Breast epithelium (tissue), 4 donors: Measurements from ENCODE around the gene CPT1C. TPM values are rescaled to one million over a fixed set of nuclear protein-coding genes. Genes with fewer than 3 reads are reported as not detected.
A peak's percentile ranks its signal among the peaks of the same experiment; 100 is the strongest.

Source experiments
- DNase-seq, 2 donors: peaks; one replicate each; pipeline ENCODE4 v3.0.0-alpha.2; 2019; ENCODE audit warnings: low spot score in 2 of 2
- H3K27ac ChIP-seq, 2 donors: fragments of 200-600 bp; sonication (generic) in 1 of 2; one replicate each; pipeline ENCODE4 v1.5.1; 2016 to 2019; ENCODE audit warnings: mild to moderate bottlenecking in 1 of 2
- H3K27me3 ChIP-seq, 2 donors: fragments of 200-600 bp; sonication (generic) in 1 of 2; one replicate each; pipeline versions ENCODE4 v1.5.1 to v1.6.0; 2017 to 2019; ENCODE audit warnings: control low read depth in 1 of 2, mild to moderate bottlenecking in 1 of 2
- H3K36me3 ChIP-seq: fragments of 200-600 bp; one replicate; pipeline ENCODE4 v1.5.1; 2019
- H3K4me1 ChIP-seq, 2 donors: fragments of 200-600 bp; sonication (generic); one replicate each; pipeline ENCODE4 v1.5.1; 2016 to 2019; ENCODE audit warnings: control low read depth in 1 of 2
- H3K4me3 ChIP-seq, 3 donors: fragments of 200-600 bp; sonication (generic); 1 replicate in 2 of 3; 2 replicates in 1 of 3; pipeline ENCODE4 v1.5.1; 2016 to 2019; ENCODE audit warnings: mild to moderate bottlenecking in 3 of 3, moderate library complexity in 2 of 3
- H3K9me3 ChIP-seq, 2 donors: fragments of 200-600 bp; sonication (generic) in 1 of 2; one replicate each; pipeline ENCODE4 v1.5.1; 2016 to 2019; ENCODE audit warnings: control low read depth in 1 of 2
- POLR2A ChIP-seq: fragments of 450-650 bp; IDR thresholded peaks from one replicate; pipeline ENCODE4 v1.6.1; 2016; ENCODE audit warnings: antibody characterized with exemption, mild to moderate bottlenecking, moderate library complexity
- POLR2AphosphoS5 ChIP-seq, 3 donors: sonication (generic); formaldehyde crosslinking; IDR thresholded peaks; one replicate each; pipeline ENCODE4 v1.6.1; 2017; ENCODE audit warnings: antibody characterized with exemption in 3 of 3
- intact Hi-C: fragments of 100-400 bp; cut with DNase I; formaldehyde crosslinking; loops from one replicate; pipeline ENCODE4 v1.15.1; 2023; ENCODE audit warnings: low total_unique reads
- total RNA-seq, 3 donors: library from RNA; depleted of rRNA; stranded (reverse); fragments of >200 nt; gene quantifications; one replicate each; pipeline ENCODE4 v1.1.0, GENCODE V29; 2016
- TF ChIP-seq, protein P1 (sequence below), 3 donors: fragments of 450-650 bp; IDR thresholded peaks; one replicate each; pipeline ENCODE4 v1.5.1; 2016 to 2017; ENCODE audit warnings: antibody characterized with exemption in 3 of 3, mild to moderate bottlenecking in 3 of 3, moderate library complexity in 3 of 3

Gene CPT1C
- total RNA-seq, 3 donors from 2014 or later: 0.80 to 14.4 (median 2.8) TPM

DNA sequence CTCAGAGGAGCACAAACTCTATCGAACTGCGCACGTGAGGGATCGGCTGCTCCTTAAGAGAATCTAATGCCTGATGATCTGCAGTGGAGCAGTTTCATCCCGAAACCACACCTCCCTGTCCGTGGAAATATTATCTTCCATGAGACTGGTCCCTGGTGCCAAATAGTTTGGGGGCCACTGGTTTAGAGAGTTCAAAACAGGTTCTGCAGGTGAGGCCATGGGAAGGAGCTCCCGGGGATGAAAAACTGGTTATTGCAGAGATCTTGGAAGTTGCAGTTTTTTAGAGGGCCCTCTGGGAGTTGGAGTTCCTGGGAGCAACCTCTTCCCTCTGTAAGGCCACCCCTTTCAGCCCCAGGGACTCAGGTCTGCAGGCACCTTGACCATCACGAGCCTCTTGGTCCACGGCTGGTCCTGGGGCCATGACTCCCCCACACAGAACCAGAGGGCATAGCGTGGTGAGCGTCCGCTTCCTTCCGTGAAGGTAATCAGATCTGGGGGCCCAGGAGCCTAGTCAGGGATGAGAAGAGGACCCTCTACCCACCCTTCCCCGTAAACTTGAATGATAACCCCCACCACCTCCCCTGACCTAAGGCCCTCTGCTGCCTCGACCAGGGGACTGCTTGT, 30.5 kb upstream of the CPT1C start:
- Histone ChIP-seq H3K9me3 (no peaks in the 10 kb centered on the region), H3K4me1 (peaks cover 0 to 3% of the 10 kb centered on the region in 2 donors), H3K27me3 (no peaks in the 10 kb centered on the region), H3K36me3 (no peaks in the 10 kb centered on the region), H3K4me3 (no peak overlapping the region), H3K27ac (no peak overlapping the region)
- intact Hi-C loops: loop anchor here (10.0 kb wide), 1 partner anchor 166 kb away; the partner anchor contains the start of gene RPS11
- no peak for DNase-seq
- no peak for TF ChIP-seq POLR2A
- TF ChIP-seq, protein P1, sequence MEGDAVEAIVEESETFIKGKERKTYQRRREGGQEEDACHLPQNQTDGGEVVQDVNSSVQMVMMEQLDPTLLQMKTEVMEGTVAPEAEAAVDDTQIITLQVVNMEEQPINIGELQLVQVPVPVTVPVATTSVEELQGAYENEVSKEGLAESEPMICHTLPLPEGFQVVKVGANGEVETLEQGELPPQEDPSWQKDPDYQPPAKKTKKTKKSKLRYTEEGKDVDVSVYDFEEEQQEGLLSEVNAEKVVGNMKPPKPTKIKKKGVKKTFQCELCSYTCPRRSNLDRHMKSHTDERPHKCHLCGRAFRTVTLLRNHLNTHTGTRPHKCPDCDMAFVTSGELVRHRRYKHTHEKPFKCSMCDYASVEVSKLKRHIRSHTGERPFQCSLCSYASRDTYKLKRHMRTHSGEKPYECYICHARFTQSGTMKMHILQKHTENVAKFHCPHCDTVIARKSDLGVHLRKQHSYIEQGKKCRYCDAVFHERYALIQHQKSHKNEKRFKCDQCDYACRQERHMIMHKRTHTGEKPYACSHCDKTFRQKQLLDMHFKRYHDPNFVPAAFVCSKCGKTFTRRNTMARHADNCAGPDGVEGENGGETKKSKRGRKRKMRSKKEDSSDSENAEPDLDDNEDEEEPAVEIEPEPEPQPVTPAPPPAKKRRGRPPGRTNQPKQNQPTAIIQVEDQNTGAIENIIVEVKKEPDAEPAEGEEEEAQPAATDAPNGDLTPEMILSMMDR (IDR thresholded peaks at IDR 0.05): no peak
- no peak for TF ChIP-seq POLR2AphosphoS5 (IDR thresholded peaks at IDR 0.05)

DNA sequence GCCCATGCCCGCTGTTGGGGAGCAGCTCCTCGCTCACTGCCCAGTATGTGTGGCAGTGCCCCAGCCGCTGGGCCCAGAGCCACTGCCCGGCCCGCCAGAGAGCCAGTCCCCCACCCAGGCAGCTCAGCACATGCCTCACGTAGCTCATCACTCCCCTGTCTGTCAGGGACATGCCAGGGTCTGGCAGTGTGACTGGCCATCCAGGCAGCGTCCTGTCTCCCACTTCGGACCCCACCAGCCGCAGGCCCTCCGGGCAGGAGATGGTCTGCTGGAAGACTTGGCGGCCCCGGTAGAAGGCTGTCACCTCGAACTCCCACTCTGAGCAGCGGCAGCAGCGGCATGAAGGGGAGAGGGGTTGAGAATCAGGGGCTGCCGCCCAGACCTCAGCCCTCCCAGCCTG, 28.9 kb upstream of the CPT1C start:
- no peaks in the 10 kb centered on the region for H3K27me3 ChIP-seq
- H3K4me1 ChIP-seq: peaks cover 6 to 7% of the 10 kb centered on the region in 2 donors
- no peak for DNase-seq
- TF ChIP-seq POLR2AphosphoS5 (IDR thresholded peaks at IDR 0.05): no peak
- TF ChIP-seq POLR2A: no peak
- TF ChIP-seq, protein P1 (IDR thresholded peaks at IDR 0.05): no peak
- no peak overlapping the region for H3K27ac ChIP-seq
- H3K36me3 ChIP-seq: no peaks in the 10 kb centered on the region
- H3K4me3 ChIP-seq: no peak overlapping the region
- intact Hi-C loops: loop anchor here (10.0 kb wide), 1 partner anchor 167 kb away; the partner anchor contains the start of gene RPS11
- no peaks in the 10 kb centered on the region for H3K9me3 ChIP-seq

DNA sequence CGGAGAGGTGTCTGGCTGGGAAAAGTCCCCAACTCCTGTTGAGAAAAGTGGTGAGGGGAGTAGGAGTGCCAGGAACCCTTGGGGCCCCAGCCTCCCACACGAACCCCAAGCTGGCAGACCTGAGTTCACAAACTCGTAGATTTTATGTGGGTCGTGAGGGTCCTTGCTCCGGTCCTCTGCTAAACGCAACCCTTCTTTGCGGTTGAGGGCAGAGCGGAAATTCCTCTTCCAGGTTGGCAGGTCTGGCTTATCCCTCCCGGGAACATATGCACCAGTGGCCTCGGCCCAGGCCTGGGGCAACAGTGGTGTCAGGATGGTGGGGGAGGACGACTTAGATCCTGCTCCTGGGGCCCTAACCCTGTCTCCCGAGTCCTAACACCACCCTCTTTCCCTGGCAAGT, 27.7 kb upstream of the CPT1C start:
- Histone ChIP-seq H3K36me3 (no peaks in the 10 kb centered on the region), H3K4me1 (peaks cover 6 to 7% of the 10 kb centered on the region in 2 donors), H3K27me3 (no peaks in the 10 kb centered on the region), H3K27ac (no peak overlapping the region), H3K9me3 (no peaks in the 10 kb centered on the region), H3K4me3 (no peak overlapping the region)
- intact Hi-C loops: loop anchor here (10.0 kb wide), 1 partner anchor 168 kb away; the partner anchor contains the start of gene RPS11
- no peak for DNase-seq
- no peak for TF ChIP-seq POLR2A
- TF ChIP-seq POLR2AphosphoS5 (IDR thresholded peaks at IDR 0.05): no peak
- TF ChIP-seq, protein P1 (IDR thresholded peaks at IDR 0.05): no peak

DNA sequence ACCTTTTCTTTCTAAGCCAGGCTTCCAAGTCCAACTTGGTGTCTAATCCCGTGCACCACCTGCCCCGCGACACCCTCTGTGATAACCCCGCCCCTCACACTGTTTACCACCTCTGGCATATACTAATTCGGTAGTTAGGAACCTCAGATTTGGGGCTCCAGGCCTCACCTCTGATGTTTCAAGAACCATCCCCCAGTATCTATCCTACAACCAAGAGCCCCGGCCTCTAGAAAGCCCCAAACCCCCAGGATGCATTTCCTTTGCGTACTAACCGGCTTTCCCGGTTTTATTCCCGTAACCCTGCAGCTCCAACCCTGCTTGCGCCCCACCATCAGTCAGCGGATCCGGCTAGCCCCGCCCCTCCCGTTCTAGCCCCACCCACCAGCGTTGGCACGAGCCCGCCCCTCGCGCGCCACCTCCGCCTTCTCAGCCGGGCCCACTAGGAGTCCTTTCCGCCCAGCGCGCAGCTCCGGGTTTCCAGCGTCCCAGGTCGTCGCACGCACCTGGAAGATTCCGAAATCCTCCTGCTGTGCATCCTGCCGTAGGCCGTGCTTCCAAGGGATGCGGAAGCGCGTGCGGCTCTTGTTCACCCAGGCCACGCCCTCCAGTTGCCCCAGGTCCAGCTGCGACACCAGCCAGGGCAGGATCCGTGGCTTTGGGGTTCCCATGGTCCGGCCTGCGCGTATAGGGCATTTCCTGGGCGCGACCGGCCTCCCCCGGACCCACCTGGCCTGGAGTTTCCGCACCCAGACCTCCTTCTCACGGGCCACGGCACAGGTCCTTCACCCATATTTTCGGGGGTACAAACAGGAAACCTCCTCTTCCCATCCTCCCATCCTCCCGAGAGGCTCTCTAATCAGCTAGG, 26.5 kb upstream of the CPT1C start:
- H3K9me3 ChIP-seq: no peaks in the 10 kb centered on the region
- intact Hi-C loops: loop anchor here (10.0 kb wide), 1 partner anchor 170 kb away; the partner anchor contains the start of gene RPS11
- H3K27ac ChIP-seq: peak overlapping the region; percentile 88 to 93
- H3K27me3 ChIP-seq: no peaks in the 10 kb centered on the region
- H3K36me3 ChIP-seq: no peaks in the 10 kb centered on the region
- H3K4me1 ChIP-seq: peaks cover 6 to 7% of the 10 kb centered on the region in 2 donors
- peak; percentile 85 to 93 for DNase-seq
- peak; percentile 52 to 60 (median 55) for TF ChIP-seq POLR2AphosphoS5 (IDR thresholded peaks at IDR 0.05)
- TF ChIP-seq, protein P1 (IDR thresholded peaks at IDR 0.05): peak in 2 of 3 donors; percentile 36 to 55
- peak; percentile 36 for TF ChIP-seq POLR2A
- H3K4me3 ChIP-seq: peak overlapping the region; percentile 70 to 79 (median 77)
